Stimulated activated CD8-positive, alpha-beta memory T cell treated with anti-CD3 and anti-CD28 coated beads, Interleukin-7, amount 100 ng/mL, for 1 hour (primary cell): ENCODE measurements around the gene WDR37.
A peak's percentile ranks its signal among the peaks of the same experiment; 100 is the strongest.
"Not testable (repeated sequence)": the region's sequence is repeated elsewhere in the genome, so short reads cannot be mapped to it uniquely, and the experiment has no call there.

ENCODE experiments used
- DNase-seq, 2 donors: peaks; one replicate each; pipeline ENCODE4 v3.0.0-alpha.2; 2020; ENCODE audit warnings: low read depth in 2 of 2

Gene WDR37

DNA sequence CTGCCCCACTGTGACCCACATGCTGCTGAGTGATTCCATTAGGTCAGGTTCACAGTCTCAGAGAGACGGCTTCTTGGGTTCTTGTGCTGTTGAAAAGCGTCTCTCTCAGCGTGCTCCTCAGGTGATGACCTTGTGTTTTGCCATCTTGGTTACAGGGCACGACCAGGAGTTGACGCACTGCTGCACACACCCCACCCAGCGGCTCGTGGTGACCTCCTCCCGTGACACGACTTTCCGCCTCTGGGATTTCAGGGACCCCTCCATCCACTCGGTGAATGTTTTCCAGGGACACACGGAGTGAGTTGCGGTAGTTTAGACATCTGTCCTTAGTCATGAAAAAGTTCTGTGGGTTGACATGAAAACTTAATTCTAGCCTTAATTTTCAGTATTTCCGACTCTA is 48.8 kb downstream of the WDR37 start:
- no peak for DNase-seq

DNA sequence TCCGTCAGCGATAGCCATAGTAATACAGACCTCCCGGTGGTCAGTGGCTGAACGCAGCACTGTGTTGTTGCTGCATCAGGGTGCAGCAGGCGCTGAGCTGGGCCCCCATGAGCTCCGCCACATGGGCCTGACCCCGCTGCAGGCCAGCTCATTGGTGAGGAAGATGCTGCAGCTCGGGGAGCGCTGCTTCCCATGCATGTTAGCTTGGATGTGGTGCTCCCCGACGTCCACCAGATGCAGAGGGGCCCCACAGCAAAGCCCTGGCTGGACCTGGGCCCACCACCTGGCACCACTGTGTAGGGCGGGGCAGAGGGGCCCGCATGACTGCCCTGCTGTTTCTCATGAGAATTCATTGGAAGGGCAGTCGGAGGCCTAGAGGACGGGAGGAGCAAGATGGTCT is 50.8 kb downstream of the WDR37 start:
- DNase-seq = no peak

DNA sequence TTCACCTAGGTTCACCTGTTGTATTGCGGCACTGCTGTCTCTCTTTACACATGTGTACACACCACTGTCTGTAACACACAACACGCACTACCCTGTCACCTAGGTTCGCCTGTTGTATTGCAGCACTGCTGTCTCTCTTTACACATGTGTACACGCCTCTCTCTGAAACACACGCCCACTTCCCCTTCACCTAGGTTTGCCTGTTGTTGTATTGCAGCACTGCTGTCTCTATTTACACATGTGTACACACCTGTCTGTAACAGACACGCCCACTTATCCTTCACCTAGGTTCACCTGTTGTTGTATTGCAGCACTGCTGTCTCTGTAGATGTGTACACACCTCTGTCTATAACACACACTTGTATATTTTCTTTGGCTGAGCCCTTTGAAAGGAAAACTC is 51.5 kb downstream of the WDR37 start:
- no peak for DNase-seq

DNA sequence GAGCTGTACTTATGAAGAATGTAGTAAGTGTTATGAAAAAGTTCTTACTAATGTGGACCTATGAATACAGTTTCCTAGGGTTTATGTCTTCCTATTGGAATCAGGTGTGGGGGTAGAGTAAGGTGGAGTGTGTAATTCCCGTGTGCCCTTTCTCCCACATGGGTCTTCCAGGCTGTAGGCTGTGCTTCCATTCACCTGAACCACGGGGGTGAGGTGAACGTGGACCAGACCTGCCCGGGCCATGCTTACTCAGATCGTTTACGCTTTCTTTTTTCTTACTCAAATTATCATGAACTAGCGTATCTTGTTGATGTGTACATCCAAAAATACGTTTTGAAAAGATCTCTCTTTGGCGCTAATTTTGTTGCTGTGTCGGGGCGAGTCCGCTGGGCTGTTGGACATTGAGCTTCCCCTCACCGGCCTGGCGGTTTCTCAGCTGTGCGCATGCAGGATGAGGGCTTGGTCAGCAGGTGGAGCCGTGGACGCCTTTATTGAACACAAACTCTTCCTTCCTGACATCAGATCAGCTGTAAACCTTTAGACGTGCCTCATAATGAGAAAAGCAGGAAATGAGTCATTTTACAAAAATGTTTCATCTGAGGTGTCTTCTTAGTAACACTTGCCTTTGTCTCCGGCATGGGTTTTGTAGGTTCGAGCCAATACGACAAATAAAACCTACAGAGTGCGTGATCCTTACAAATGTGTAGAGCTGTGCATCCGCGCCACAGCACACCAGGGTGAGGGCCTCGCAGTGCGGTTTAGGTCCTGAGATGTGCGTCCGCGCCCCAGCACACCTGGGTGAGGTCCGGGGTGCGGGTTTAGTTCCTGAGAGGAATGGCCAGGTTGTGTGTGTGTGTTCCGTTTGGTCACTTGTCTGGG is 53.8 kb downstream of the WDR37 start:
- DNase-seq = peak; percentile 56 to 58

DNA sequence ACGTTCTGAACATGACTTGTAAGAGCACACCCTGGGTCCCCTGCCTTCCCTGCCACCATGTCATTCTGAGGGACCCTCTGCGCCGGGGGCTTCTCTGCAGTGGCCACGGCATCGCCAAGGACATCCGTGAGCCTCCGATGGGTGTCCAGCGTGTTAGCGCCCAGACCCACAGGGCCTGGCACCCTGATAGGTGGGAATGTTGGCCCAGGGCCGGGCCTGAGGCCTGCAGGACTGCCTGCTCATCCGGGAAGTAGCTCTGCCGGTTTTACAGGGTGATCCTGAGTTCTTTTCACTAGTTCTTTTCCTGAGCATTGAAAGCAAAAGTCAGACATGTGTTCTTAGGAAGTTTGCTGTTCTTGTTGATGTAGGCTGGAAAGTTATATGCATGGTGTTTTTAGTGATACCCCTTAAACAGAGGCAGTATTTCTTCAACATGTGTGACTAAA is 54.5 kb downstream of the WDR37 start:
- no peak for DNase-seq

DNA sequence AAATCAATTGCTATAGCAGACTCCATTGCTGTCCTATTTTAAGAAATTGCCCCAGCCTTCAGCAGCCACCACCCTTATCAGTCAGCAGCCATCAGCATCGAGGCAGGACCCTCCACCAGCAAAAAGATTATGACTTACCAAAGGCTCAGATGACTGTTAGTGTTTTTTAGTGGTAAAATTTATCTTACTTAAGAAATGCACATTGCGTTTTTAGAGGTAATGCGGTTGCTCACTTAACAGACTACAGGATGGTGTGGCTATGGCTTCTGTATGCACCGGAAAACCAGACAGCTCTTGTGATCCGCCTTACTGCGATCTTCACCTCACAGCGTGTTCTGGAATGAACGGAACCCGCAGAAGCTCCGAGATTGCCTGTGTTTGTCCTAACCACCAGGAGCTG is 58.1 kb downstream of the WDR37 start:
- DNase-seq = no peak

DNA sequence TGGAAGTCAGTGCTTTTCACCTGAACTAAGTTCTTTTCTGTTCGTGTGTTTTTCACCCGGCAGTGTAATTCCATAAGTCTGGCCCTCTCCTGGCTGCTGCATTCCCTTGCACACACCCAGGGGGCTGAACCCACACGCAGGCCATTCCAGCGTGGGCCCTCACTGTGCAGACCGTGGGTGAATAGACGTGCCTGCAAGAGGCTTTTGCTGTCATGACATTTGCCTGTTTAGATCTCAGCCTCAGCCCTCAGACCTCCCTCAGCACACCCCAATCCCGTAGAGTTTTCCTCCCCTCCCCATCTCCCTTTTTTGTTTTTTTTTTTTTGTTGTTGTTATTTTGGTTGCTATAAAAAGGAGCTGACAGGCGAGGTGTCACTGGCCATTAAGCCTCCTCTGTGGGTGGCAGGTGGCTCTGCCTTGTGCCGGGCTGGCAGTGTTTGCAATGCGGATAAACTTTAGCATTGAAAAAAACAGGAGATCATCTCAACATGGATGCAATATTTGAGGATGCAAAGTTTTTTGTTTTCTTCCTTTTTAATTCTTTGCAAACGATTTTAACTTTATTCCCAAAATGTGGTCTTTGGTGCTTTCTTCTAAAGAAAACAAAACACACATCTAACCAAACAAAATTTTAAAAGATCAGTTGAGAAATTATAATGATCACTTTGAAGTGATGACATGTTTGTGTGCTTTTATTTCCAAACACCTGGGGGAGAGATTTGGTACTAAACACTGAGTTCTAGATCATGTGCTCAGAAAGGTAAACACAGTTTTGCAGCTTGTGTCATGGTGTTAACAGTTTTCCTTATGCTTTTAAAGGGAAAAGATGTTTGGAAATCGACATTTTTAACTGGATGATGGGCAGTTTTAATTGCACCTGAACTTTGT is 58.8 kb downstream of the WDR37 start:
- no peak for DNase-seq

DNA sequence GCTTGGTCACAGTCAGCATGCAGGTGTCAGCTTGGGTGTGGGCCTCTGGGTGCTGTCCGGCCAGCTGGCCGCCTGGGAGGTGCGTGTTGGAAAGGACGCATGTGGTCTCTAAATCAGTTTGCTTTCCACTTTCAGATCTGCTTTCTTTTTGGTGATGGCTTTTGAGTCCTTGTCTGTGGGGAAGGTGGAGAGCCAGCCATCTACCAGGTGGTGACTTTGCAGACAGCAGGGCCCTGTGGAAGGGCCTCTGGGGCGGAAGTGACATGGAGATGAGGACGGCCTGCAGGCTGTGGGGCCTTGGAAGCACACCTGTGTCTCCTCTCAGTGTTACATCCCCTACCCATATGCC is 59.4 kb downstream of the WDR37 start:
- no peak for DNase-seq

DNA sequence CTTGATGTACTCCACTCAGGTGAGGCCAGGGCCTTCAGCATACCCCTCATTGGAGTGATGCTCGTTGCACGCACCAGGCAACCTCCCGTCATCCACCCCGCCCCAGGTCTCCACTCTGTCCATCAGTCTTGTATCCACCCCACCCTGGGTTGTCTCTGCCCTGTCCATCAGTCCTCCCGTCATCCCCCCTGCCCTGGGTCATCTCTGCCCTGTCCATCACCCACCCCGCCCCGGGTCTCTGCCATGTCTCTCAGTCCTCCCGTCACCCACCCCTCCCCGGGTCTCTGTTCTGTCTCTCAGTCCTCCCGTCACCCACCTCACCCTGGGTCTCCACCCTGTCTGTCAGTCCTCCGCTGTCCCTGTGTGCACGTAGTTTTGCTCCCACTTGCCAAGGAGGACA is 59.9 kb downstream of the WDR37 start:
- no peak for DNase-seq

DNA sequence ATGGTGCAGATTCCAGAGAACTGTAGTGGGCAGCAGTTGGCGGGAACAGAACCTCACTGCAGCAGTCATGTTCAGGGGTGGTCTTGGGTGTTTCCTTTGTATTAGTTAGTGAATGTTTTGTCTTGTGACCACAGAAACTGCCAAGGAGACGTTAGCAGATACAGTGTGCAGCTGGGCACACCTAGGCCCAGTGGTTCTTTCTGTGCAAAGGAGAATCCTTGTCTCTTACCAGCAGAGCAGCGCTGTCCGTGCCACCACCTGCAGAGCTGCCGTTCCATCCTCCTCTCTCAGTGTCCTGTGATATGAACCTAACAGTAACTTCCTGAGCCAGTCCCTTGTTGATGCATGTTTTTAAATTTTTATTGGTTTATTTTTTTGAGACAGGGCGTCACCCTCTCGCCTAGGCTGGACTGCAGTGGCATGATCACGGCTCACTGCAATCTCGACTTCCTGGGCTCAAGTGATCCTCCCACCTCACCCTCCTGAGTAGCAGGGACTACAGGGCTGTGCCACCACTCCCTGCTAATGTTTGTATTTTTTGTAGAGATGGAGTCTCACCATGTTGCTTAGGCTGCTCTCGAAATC is 60.6 kb downstream of the WDR37 start:
- no peak for DNase-seq

DNA sequence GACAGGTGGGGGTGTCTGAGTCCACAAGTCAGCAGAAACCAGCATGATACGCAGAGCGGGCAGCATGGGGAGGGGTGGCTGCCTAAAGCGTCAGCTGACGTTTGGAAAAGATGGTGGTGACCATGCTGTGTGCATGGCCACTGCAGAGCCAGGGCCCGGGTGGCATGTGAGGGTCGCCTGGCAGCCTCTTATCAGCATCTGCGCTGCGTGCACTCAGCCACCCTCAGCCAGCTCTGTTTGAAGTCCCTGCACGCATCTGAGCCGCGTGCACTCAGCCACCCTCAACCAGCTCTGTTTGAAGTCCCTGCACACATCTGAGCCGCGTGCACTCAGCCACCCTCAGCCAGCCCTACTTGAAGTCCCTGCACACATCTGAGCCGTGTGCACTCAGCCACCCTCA is 61.5 kb downstream of the WDR37 start:
- DNase-seq = no peak

DNA sequence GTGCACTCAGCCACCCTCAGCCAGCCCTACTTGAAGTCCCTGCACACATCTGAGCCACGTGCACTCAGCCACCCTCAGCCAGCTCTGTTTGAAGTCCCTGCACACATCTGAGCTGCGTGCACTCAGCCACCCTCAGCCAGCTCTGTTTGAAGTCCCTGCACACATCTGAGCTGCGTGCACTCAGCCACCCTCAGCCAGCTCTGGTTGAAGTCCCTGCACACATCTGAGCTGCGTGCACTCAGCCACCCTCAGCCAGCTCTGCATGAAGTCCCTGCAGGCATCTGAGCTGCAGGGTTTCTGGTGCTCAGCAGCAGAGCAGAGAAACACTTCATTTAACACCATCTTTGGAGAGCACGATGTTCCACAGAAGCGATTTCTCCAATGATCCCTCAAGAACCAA is 62.1 kb downstream of the WDR37 start:
- not testable (repeated sequence) for DNase-seq

DNA sequence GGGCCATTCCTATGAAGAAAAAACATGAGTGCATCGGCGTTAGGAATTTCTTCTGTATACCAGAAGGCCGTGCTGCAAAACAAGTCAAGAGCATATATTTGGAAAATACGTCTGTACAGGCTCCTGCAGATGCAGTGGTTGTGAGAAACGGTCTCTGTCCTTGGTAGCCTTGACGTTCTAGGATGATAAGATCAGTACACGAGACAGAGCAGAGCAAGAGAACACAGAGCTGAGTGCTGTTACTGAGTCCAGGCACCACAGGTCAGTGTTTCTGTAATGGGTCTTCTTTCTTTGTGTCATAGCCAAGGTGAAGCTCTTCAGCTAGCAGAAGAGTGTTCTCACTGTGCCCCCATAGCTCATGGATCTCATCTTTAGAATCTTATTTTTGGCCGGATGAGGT is 62.8 kb downstream of the WDR37 start:
- DNase-seq = no peak

DNA sequence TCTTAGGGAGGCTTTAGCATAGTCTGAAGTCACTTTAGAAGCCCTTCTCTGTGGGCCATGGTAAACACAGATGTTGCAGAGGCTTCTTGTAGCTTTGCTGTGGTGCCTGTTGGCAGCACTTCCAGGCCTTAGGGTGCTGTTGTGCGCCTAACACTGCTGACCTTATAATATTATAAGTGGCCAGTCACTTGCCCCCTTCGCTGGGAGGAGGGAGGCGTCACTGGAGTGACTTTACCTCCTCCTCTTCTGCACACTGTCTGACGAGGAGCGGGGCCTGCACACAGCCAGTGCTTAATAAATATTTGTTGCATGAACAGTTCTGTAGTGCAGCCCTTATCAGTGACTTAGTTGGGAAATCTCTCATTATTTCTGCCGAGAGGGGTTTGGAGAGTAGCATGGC is 63.3 kb downstream of the WDR37 start:
- no peak for DNase-seq

DNA sequence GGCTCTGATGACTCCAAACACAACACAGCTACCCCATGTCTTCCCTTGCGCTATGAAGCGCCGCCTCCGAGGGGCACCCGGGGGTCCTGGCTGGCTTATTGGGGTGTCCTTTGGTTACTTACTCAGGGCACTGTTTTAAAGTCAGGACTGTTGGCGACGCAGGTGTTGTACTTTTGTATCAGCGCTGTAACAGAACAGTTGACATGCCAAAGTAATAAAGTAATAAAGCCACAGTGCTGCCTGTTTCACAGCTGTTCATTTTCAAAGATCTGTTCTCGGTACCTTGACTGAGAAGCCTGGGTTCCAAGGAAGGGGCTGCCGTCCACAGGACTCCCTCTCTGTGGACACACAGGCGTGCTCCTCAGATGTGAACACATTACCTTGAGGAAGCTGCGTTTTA is 64.1 kb downstream of the WDR37 start:
- no peak for DNase-seq

DNA sequence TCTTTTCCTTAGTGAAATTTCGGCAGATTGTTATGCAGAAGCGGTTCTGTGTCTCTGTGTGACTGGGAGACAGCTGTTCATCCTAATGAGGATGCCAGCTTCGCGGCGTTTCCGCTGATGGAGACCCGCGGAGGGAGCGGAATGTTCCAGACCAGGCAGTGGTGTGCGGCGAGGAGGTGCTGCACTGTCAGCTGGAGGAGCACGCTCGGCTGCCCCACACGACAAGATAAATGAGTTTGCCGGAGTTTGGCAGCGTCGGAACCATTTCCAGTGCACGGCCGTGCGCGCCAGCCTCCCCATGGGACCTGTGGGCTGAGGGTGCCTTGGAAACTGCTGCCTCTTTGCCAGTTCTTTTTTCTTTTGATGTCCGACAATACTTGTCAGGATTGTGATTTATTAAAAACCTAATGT is 64.6 kb downstream of the WDR37 start:
- DNase-seq = no peak

DNA sequence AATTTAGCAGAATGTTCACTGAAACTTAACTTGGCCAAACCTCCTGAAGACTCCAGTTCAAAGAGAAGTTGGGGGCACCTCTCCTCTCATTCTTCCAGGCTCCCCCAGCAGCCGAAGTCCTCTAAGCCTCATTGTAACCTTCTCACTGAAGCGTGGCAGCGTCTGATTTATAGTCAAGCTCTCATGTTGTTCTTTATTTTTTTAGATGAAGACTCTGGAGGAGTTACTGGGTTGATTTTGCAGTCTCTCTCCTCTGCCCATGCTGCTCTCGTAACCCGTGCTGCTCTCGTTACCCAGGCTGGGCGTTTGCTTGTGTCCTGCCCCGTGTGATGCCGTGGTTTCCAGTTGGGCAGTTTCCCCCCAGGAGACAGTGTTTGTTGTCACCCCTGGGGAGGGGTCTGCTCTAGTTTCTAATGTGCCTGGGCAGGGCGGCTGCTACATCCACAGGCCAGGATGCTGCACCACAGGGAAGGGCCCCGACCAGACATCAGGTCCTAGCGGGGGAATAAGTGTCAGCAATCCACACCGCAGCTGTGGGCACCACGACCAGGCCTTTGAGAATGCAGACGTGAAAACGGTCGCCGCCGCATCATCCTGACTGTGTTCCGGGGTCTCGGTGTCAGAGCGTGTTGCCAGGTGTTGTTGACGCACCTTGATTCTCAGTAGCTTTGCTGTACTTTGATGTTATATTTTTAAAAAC is 65.2 kb downstream of the WDR37 start:
- DNase-seq = no peak

DNA sequence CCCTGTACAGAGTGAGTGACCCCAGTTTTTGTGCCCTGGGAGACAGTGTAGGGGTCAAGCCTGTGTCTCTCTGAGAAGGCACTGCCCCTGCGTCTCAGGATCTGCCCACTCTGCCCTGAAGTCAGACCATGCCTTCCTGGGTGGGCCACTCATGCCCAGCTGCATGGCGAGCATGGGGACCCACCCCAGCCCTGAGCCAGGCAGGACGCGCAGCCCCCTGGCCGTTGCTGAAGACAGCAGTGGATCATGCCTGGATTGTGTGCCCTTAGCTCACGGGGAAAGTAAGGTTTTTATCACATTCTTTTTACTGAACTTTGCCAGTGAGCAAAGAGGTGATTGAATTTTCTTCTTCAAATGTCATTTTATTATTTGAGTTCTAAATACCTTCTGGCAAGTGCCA is 66.2 kb downstream of the WDR37 start:
- no peak for DNase-seq

DNA sequence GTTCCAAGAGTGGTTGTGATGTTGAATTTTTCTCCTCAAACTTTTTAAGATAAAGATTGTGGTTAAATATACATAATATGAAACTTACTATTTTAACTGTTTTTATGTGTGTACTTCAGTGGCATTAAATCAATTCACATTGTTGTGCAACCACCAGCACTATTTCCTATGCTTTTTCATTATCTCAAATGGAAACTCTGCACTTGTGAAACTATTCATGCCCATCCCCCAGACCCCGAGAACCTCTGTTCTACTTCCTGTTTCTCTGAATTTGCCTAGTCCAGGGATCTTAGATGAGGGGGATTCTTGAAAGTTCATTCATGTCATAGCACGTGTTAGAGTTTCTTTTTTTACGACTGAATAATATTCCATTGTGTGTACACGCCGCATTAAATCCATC is 67.0 kb downstream of the WDR37 start:
- no peak for DNase-seq

DNA sequence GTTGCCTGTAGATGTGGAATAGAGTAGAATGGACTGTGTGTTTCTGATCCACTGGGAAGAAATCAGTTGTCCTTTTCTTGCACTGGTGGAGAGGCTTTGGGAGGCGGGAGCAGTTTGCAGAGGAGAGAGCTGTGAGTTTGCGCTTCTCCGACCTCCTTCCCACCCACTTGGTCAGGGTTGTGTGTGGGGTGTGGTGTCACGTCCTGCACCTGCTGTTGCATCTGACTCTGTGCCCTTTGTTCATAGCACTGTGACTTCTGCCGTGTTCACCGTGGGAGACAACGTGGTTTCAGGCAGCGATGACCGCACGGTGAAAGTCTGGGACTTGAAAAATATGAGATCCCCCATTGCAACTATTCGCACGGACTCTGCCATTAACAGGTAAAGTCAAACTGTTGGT is 67.8 kb downstream of the WDR37 start:
- DNase-seq = no peak

DNA sequence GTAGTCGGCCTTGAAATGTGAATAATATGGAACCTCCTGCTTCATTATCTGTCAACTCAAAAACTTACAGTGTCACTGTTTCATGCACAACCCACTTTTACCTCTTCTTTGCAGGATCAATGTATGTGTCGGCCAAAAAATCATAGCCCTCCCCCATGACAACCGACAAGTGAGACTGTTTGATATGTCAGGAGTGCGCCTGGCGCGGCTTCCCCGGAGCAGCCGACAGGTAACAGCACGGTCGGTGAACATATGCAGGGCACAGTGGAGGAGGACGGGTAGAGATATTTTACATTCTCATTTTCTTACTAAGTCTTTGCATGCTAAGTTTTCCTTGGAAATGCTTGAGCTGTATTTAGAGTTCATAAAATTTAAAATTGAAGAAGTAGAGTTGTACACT is 68.6 kb downstream of the WDR37 start:
- DNase-seq = no peak

DNA sequence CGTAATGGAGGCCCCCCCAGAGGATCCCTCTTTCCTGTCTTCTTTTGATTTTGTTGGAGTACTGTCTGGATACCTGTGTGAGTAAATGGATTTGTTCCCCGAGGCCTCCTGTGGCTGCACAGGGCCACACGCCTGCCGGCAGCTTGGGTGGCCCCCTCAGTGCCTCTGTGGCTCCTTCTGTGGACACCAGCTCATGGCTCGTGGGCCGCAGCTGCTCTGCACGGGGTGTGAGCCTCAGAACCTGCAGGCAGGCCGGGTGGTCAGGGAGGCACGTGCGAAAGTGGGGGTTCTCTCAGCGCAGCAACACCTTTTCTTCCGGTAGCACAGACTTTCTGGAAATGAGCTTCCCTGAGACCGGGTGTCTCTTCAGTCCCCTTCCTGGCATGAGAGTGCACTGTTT is 70.3 kb downstream of the WDR37 start:
- DNase-seq = no peak
